MG63 (cell line): ENCODE measurements around the gene STX17. TPM values are rescaled to one million over a fixed set of nuclear protein-coding genes. Genes with fewer than 3 reads are reported as not detected.
"Not testable (repeated sequence)": the region's sequence is repeated elsewhere in the genome, so short reads cannot be mapped to it uniquely, and the experiment has no call there.

Experiments used
- DNase-seq: peaks from one replicate; pipeline ENCODE4 v3.0.0-alpha.2; 2020
- H3K27me3 ChIP-seq: fragments of 250-450 bp; sonication (Bioruptor Pico); 2 replicates; pipeline ENCODE4 v1.5.1; 2020; ENCODE audit warnings: mild to moderate bottlenecking, moderate library complexity
- H3K36me3 ChIP-seq: fragments of 250-450 bp; sonication (Bioruptor Pico); 2 replicates; pipeline ENCODE4 v1.5.1; 2020; ENCODE audit warnings: mild to moderate bottlenecking, moderate library complexity
- H3K4me3 ChIP-seq: fragments of 250-450 bp; sonication (Bioruptor Pico); 2 replicates; pipeline ENCODE4 v1.5.1; 2020; ENCODE audit warnings: mild to moderate bottlenecking, moderate library complexity
- H3K9me3 ChIP-seq: fragments of 250-450 bp; sonication (Bioruptor Pico); 2 replicates; pipeline ENCODE4 v1.5.1; 2020; ENCODE audit warnings: mild to moderate bottlenecking, moderate library complexity
- total RNA-seq: library from RNA; depleted of rRNA; stranded (reverse); fragments of >200 nt; shearing (Covaris generic); gene quantifications from 2 replicates; pipeline ENCODE4 v1.2.3, GENCODE V29; 2014; ENCODE audit warnings: low replicate concordance; rRNA removed

The STX17 gene
- total RNA-seq, 1 experiment from 2014 or later: 3.7 TPM

- no peak for DNase-seq
- Histone ChIP-seq H3K4me3 (no peak overlapping the region), H3K36me3 (peaks cover 8% of the 10 kb centered on the region), H3K9me3 (peaks cover 4% of the 10 kb centered on the region), H3K27me3 (no peaks in the 10 kb centered on the region)
Measured at GRCh38 chr9:99986642-99987041, 80.2 kb downstream of the STX17 start.

- peaks cover 10% of the 10 kb centered on the region for H3K9me3 ChIP-seq
- not testable (repeated sequence) for H3K27me3 ChIP-seq, H3K36me3 ChIP-seq, H3K4me3 ChIP-seq, DNase-seq
Measured at GRCh38 chr9:99990508-99990907, 84.1 kb downstream of the STX17 start.

DNA sequence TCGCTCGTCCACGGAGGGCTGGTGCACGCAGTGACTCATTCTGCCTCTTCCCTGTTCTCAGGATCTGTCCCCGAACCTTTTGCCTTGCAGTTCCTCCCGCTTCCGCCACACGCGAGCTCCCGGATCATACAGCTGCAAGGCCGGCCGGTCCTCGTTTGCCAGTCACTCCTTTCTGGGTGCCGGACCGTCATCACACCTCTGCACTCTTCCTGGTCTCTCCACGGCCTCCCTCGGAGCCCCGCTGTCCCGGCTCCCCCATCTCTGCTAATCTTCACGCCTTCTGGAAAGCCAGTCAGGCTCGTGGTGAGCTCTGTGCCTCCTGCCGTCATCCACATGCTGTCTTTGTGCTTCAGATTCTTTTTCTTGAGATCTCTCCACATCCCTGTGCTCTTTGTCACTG lies 91.8 kb downstream of the STX17 start:
- no peaks in the 10 kb centered on the region for H3K27me3 ChIP-seq
- H3K36me3 ChIP-seq: peaks cover 15% of the 10 kb centered on the region; the same call in 1 of the 2 replicates
- DNase-seq: no peak
- no peak overlapping the region for H3K4me3 ChIP-seq
- H3K9me3 ChIP-seq: peaks cover 6% of the 10 kb centered on the region

- H3K9me3 ChIP-seq: peaks cover under 1% of the 10 kb centered on the region; the same call in 1 of the 2 replicates
- no peaks in the 10 kb centered on the region for H3K27me3 ChIP-seq
- no peak overlapping the region for H3K4me3 ChIP-seq
- DNase-seq: no peak
- peaks cover 16% of the 10 kb centered on the region; the same call in 1 of the 2 replicates for H3K36me3 ChIP-seq
Measured at GRCh38 chr9:99998866-99999265, 92.4 kb downstream of the STX17 start.

- no peak for DNase-seq
- Histone ChIP-seq H3K27me3 (no peaks in the 10 kb centered on the region), H3K4me3 (no peak overlapping the region), H3K9me3 (no peaks in the 10 kb centered on the region), H3K36me3 (peaks cover 22% of the 10 kb centered on the region; the same call in 1 of the 2 replicates)
Measured at GRCh38 chr9:99999797-100000196, 93.3 kb downstream of the STX17 start.

- Histone ChIP-seq H3K4me3 (no peak overlapping the region), H3K27me3 (no peaks in the 10 kb centered on the region), H3K9me3 (no peaks in the 10 kb centered on the region), H3K36me3 (peaks cover 14% of the 10 kb centered on the region)
- no peak for DNase-seq
Measured at GRCh38 chr9:100011062-100011681, 104.7 kb downstream of the STX17 start.

DNA sequence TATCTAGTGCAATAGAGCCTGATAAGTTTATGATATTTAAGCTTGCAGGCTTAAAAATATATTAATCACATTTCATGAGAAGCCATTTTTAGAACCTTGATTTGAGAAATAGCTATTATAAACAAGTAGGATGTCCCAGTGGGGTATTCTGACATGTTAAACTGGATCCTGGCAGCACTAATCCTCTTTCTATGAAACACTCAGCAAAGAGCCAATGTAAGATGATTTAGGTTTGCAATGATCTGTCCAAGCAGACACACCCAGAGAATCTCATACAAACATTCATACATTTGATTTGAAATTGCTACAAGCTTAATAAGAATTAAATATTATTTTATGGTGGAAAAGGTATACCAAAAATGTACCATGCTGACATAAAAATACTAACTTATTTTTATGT lies 105.8 kb downstream of the STX17 start:
- Histone ChIP-seq H3K9me3 (no peaks in the 10 kb centered on the region), H3K4me3 (no peak overlapping the region), H3K27me3 (no peaks in the 10 kb centered on the region), H3K36me3 (peaks cover 15% of the 10 kb centered on the region)
- DNase-seq: no peak

- DNase-seq: no peak
- peaks cover 15% of the 10 kb centered on the region for H3K36me3 ChIP-seq
- no peaks in the 10 kb centered on the region for H3K9me3 ChIP-seq
Measured at GRCh38 chr9:100013573-100013972, 107.1 kb downstream of the STX17 start.

GRCh38 chr9:100014846-100015245 lies 108.4 kb downstream of the STX17 start:
- no peak for DNase-seq
- H3K27me3 ChIP-seq: no peaks in the 10 kb centered on the region
- no peaks in the 10 kb centered on the region for H3K9me3 ChIP-seq
- H3K36me3 ChIP-seq: peaks cover 15% of the 10 kb centered on the region
- no peak overlapping the region for H3K4me3 ChIP-seq

More at GRCh38 chr9:100013573-100013972, 107.1 kb downstream of the STX17 start:
- Histone ChIP-seq H3K27me3 (no peaks in the 10 kb centered on the region), H3K4me3 (no peak overlapping the region)

DNA sequence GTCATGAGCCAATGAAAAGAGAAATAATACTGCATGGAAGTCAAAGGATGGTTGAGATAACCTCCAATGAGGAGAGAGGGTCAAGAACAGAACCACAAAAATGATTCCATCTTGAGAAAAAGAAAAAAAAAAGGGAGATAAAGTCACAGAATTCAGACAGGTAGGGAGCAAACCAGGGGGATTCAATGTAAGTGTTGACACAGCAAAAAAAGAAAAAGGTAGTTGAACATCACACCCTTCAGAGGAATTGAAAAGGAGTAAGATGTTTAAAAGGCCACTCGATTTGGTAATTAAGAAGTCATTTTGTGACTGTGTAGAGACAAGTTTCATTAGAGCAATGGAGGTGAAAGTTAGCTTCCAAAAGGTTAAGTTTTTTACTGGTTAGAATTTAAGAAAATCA lies 113.1 kb downstream of the STX17 start:
- Histone ChIP-seq H3K9me3 (no peaks in the 10 kb centered on the region), H3K36me3 (peaks cover 7% of the 10 kb centered on the region), H3K27me3 (no peaks in the 10 kb centered on the region), H3K4me3 (no peak overlapping the region)
- no peak for DNase-seq

Other genes with a start within 250 kb of the STX17 start
- gene NR4A3, start 84.8 kb upstream of the STX17 start, total RNA-seq: not detected in 2 replicates
- gene ERP44, start 192.3 kb downstream of the STX17 start, total RNA-seq: 9.3 and 9.9 TPM in 2 replicates
- 12.2 and 14.0 TPM in 2 replicates for gene INVS, start 192.6 kb downstream of the STX17 start, total RNA-seq